Measurements from ENCODE around the gene DNAJC18.

Gene DNAJC18

GRCh38 chr5:139404484-139404840, 34.9 kb downstream of the DNAJC18 start:
- no peaks in the 10 kb centered on the region for H3F3A ChIP-seq (ENCODE audit: insufficient read depth, low read length)
- H3K4me2 ChIP-seq (ENCODE audit: low read length) = peak overlapping the region; percentile 84
- no peaks in the 10 kb centered on the region for H3K9me2 ChIP-seq (ENCODE audit: low read depth, low read length)
- peak overlapping the region; percentile 89 for H3K27ac ChIP-seq (ENCODE audit: low read depth, low read length, poor library complexity, severe bottlenecking)
- no peaks in the 10 kb centered on the region for H4K20me1 ChIP-seq (ENCODE audit: insufficient read depth, low read length)
- H3K4me3 ChIP-seq (ENCODE audit: low read depth, low read length, poor library complexity, severe bottlenecking) = peak overlapping the region; percentile 62
- peak overlapping the region; percentile 8; the same call in 1 of the 2 replicates for H2AFZ ChIP-seq (ENCODE audit: low read length)
- H3K4me1 ChIP-seq (ENCODE audit: insufficient read depth, low read length, severe bottlenecking) = peaks cover 38% of the 10 kb centered on the region
- no peaks in the 10 kb centered on the region for H3K79me2 ChIP-seq (ENCODE audit: insufficient read depth, low read length)
- H3K27me3 ChIP-seq (ENCODE audit: insufficient read depth, low read length) = no peaks in the 10 kb centered on the region
- H3K9me3 ChIP-seq (ENCODE audit: low read length) = no peaks in the 10 kb centered on the region
- peak overlapping the region; percentile 55 for H3K9ac ChIP-seq (ENCODE audit: low read length)
- TF ChIP-seq CTCF (IDR thresholded peaks at IDR 0.05; ENCODE audit: low read length) = no peak; the same call in 1 of the 2 replicates
- no peak for TF ChIP-seq EZH2 (IDR thresholded peaks at IDR 0.05; ENCODE audit: borderline replicate concordance, low read length)
- H3K36me3 ChIP-seq (ENCODE audit: insufficient read depth, low read length) = no peaks in the 10 kb centered on the region

GRCh38 chr5:139403787-139404483, 35.4 kb downstream of the DNAJC18 start, which contains the start of gene SPATA24:
Gene SPATA24, minus strand, starts transcription at chr5:139404089. Its CDS starts 29 bp downstream, at chr5:139404060.
- Histone ChIP-seq H3K9me3 (ENCODE audit: low read length) (no peaks in the 10 kb centered on the region), H4K20me1 (ENCODE audit: insufficient read depth, low read length) (no peaks in the 10 kb centered on the region), H3K4me3 (ENCODE audit: low read depth, low read length, poor library complexity, severe bottlenecking) (peak within 1 kb of the TSS; percentile 62), H3K79me2 (ENCODE audit: insufficient read depth, low read length) (no peaks in the 10 kb centered on the region), H2AFZ (ENCODE audit: low read length) (peak within 1 kb of the TSS; percentile 8; the same call in 1 of the 2 replicates), H3K27ac (ENCODE audit: low read depth, low read length, poor library complexity, severe bottlenecking) (peak within 1 kb of the TSS; percentile 89), H3K9ac (ENCODE audit: low read length) (peak within 1 kb of the TSS; percentile 58), H3K4me1 (ENCODE audit: insufficient read depth, low read length, severe bottlenecking) (peaks cover 38% of the 10 kb centered on the region), H3K9me2 (ENCODE audit: low read depth, low read length) (no peaks in the 10 kb centered on the region), H3K4me2 (ENCODE audit: low read length) (peak within 1 kb of the TSS; percentile 84), H3K27me3 (ENCODE audit: insufficient read depth, low read length) (no peaks in the 10 kb centered on the region), H3K36me3 (ENCODE audit: insufficient read depth, low read length) (no peaks in the 10 kb centered on the region), H3F3A (ENCODE audit: insufficient read depth, low read length) (no peaks in the 10 kb centered on the region)
- TF ChIP-seq CTCF (IDR thresholded peaks at IDR 0.05; ENCODE audit: low read length) (no peak), EZH2 (IDR thresholded peaks at IDR 0.05; ENCODE audit: borderline replicate concordance, low read length) (no peak)

- H3K4me1 ChIP-seq (ENCODE audit: insufficient read depth, low read length, severe bottlenecking) = peaks cover 34% of the 10 kb centered on the region
- no peak overlapping the region for H2AFZ ChIP-seq (ENCODE audit: low read length)
Measured at GRCh38 chr5:139403418-139403786, 35.9 kb downstream of the DNAJC18 start.

More at GRCh38 chr5:139403418-139403786, 35.9 kb downstream of the DNAJC18 start:
- Histone ChIP-seq H3K9ac (ENCODE audit: low read length) (peak overlapping the region; percentile 58), H3K36me3 (ENCODE audit: insufficient read depth, low read length) (no peaks in the 10 kb centered on the region), H3K9me3 (ENCODE audit: low read length) (no peaks in the 10 kb centered on the region), H3K4me2 (ENCODE audit: low read length) (peak overlapping the region; percentile 84), H3K27ac (ENCODE audit: low read depth, low read length, poor library complexity, severe bottlenecking) (peak overlapping the region; percentile 89), H3F3A (ENCODE audit: insufficient read depth, low read length) (no peaks in the 10 kb centered on the region), H3K27me3 (ENCODE audit: insufficient read depth, low read length) (no peaks in the 10 kb centered on the region), H3K9me2 (ENCODE audit: low read depth, low read length) (no peaks in the 10 kb centered on the region), H4K20me1 (ENCODE audit: insufficient read depth, low read length) (no peaks in the 10 kb centered on the region), H3K79me2 (ENCODE audit: insufficient read depth, low read length) (no peaks in the 10 kb centered on the region), H3K4me3 (ENCODE audit: low read depth, low read length, poor library complexity, severe bottlenecking) (peak overlapping the region; percentile 62)
- TF ChIP-seq CTCF (IDR thresholded peaks at IDR 0.05; ENCODE audit: low read length) = no peak
- no peak for TF ChIP-seq EZH2 (IDR thresholded peaks at IDR 0.05; ENCODE audit: borderline replicate concordance, low read length)

Data from OCI-LY1 (cell line).